DMS53 treated with DMSO at 0.1 percent for 48 hours (cell line): ENCODE measurements around the gene IL10.

Experiments used
- DNase-seq: peaks from one replicate; lab custom pipeline; 2025; ENCODE audit not compliant: unreplicated experiment; lab: John Stamatoyannopoulos, UW

IL10 gene

GRCh38 chr1:206737729-206738201 is 34.5 kb downstream of the IL10 start:
- DNase-seq: no peak

- no peak for DNase-seq
Observed at GRCh38 chr1:206736878-206737728, 35.2 kb downstream of the IL10 start.

GRCh38 chr1:206735553-206736031 is 36.7 kb downstream of the IL10 start:
- no peak for DNase-seq

- peak; percentile 15 for DNase-seq
Observed at GRCh38 chr1:206734499-206735142, 37.7 kb downstream of the IL10 start.

GRCh38 chr1:206732992-206733391 is 39.3 kb downstream of the IL10 start:
- no peak for DNase-seq

- no peak for DNase-seq
Observed at GRCh38 chr1:206732508-206732907, 39.8 kb downstream of the IL10 start.

- no peak for DNase-seq
Observed at GRCh38 chr1:206729507-206729906, 42.8 kb downstream of the IL10 start.

- DNase-seq: no peak
Observed at GRCh38 chr1:206729050-206729449, 43.2 kb downstream of the IL10 start.

GRCh38 chr1:206728697-206728987 is 43.7 kb downstream of the IL10 start:
- DNase-seq: no peak

- DNase-seq: no peak
Observed at GRCh38 chr1:206727981-206728696, 44.2 kb downstream of the IL10 start.

GRCh38 chr1:206725109-206725963 is 47.0 kb downstream of the IL10 start:
- DNase-seq: peak; percentile 58

GRCh38 chr1:206723805-206724472 is 48.4 kb downstream of the IL10 start:
- no peak for DNase-seq

- DNase-seq: no peak
Observed at GRCh38 chr1:206723462-206723804, 48.9 kb downstream of the IL10 start.

- DNase-seq: no peak
Observed at GRCh38 chr1:206722751-206723461, 49.4 kb downstream of the IL10 start.

GRCh38 chr1:206721454-206721853 is 50.8 kb downstream of the IL10 start:
- no peak for DNase-seq

- no peak for DNase-seq
Observed at GRCh38 chr1:206719169-206719839, 53.0 kb downstream of the IL10 start.

- no peak for DNase-seq
Observed at GRCh38 chr1:206717674-206717989, 54.7 kb downstream of the IL10 start.
